G401.6 (cell line): ENCODE results near the gene MIA2.
"Not testable (repeated sequence)": the region's sequence is repeated elsewhere in the genome, so short reads cannot be mapped to it uniquely, and the experiment has no call there.

ENCODE experiments used
- FAIRE-seq: peaks from 2 replicates; lab custom pipeline; 2012; peaks lifted over from hg19 to GRCh38; lab: Jason Lieb, UNC

The MIA2 gene

DNA sequence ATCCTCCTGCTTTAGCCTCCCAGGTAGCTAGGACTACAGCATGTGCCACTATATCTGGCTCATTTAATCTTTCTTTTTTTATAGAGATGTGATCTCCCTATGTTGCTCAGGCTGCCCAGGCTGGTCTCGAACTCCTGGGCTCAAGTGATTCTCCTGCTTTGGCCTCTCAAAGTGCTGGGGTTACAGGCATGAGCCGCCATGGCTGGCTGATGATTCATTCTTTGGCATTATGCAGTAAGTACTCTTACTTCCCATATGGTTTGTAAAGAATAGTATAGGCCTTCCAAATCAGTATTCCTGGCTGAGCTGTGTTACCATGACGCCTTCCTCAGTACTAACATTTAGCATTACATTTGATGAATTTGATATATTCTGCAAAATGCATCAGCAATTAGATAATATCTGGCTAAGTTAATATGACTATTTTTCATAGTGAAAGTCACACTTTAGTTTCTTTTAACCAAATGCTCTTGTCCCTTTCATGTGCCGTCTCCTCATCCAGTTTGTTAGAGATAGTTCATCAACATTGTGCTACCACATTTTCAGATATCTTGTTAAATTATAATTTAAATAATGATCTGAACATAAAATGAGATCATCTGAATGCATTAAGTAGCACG lies 3.2 kb upstream of the MIA2 start:
- FAIRE-seq: no peak

DNA sequence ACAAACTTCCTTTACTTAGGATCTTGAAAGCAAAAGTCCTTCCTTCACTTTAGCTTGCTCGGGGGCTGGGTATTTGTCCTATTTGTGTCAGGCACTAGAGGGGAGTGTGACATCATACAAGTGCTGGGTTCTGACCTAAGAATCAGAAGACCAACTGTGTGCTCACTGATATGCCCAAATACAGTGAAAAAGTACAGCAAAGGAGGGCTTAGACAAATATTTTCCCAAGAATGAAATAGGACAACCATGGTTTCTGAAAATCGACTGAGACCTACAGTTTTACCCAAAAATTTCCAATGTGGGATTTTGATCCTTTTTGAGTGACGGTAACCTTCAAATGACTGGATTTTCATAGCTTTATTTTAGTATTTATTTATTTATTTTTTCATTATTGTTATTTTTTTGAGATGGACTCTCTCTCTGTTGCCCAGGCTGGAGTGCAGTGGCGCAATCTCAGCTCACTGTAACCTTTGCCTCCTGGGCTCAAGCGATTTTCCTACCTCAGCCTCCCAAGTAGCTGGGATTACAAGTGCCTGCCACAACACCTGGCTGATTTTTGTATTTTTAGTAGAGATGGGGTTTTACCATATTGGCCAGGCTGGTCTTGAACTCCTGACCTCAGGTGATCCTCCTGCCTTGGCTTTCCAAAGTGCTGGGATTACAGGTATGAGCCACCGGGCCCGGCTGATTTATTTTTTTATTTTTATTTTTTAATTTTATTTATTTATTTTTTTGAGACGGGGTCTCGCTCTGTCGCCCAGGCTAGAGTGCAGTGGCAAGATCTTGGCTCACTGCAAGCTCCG lies 1.8 kb upstream of the MIA2 start:
- peak; percentile 80 for FAIRE-seq

DNA sequence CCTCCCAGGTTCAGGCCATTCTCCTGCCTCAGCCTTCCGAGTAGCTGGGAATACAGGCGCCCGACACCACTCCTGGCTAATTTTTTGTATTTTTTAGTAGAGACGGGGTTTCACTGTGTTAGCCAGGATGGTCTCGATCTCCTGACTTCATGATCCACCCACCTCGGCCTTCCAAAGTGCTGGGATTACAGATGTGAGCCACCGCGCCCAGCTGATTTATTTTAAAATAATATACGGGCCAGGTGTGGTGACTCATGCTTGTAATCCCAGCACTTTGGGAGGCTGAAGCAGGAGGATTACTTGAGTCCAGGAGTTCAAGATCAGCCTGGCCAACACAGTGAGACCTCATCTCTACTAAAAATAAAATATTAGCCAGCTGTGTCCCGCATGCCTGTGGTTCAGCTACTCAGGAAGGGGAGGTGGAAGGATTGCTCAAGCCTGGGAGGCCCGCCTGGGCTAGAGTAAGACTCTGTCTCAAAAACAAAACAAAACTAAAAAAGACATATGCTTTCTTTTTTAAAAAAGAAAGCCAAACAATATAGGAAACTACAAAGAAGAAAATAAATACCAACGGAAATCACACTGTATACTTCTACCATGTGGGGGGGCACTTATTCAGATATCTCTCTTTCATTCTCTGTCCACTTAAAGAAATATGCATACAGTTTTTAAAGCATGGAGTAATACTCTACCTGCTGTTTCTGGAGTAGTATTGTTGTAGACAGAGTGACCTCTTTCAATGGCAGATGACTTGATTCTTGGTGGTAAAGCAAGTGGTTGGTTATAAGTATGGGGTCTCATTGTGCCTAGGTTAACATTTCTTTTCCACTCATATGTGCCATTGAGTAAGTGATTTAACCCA lies 930 bp upstream of the MIA2 start:
- FAIRE-seq: no peak

DNA sequence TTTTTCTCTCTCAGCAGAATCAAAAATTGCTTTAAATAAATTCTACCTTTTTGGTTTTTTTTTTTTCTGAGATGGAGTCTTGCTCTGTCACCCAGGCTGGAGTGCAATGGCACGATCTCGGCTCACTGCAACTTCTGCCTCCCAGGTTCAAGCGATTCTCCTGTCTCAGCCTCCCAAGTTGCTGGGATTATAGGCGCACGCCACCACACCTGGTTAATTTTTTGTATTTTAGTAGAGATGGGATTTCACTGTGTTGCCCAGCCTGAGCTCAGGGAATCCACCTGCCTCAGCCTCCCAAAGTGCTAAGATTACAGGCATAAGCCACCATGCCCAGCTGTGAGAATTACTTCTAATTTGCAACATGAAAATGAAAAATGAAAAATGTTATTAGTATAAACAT lies 1.3 kb downstream of the MIA2 start:
- FAIRE-seq: not testable (repeated sequence)

DNA sequence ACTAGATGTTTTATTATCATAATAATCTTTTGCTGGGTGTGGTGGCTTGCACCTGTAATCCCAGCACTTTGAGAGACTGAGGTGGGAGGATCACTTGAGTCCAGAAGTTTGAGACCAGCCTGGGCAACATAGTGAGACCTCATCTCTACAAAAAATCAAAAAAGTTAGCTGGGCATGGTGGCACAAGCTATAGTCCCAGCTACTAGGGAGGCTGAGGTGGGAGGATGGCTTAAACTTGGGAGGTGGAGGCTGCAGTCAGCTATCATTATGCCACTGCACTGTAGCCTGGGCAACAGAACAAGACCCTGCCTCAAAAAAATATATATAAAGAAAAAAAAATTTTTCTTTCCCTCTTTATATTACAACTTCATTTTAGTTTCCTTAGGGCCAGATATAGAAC lies 1.8 kb downstream of the MIA2 start:
- FAIRE-seq: not testable (repeated sequence)

DNA sequence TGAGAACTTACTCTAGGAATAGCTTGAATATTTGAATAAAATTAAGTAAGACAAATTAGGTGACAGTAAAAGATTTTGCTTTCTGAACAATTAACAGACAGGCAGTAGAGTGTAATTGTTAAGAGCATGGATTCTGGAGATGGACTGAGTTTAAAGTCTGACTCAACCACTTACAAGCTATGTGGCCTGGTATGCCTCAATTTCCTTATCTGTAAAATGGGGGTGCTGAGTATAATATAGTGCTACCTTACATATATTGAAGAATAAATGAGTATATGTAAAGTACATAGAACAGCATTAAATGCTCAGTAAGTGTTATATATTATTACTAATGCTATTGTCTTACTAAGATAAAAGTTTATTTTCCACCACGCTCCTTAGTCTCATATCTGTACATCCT lies 7.1 kb downstream of the MIA2 start:
- FAIRE-seq: no peak

DNA sequence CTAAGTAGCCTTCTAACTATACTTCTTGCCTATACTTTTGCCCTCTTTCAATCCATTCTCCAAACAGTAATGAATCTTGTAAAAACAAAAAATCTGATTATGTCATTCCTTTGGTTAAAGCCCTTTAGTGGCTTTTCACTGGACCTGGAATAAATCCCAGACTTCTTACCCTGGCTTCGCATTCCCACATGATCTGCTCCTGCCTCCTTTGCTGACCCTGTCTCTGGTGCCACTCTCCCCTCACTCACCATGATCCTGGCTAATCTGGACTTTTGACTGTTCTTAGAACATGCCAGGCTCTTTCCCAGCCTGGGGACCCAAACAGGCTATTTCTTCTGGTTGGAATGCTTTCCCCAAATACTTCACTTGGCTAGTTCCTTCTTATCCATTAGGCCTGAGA lies 7.9 kb downstream of the MIA2 start:
- no peak for FAIRE-seq

DNA sequence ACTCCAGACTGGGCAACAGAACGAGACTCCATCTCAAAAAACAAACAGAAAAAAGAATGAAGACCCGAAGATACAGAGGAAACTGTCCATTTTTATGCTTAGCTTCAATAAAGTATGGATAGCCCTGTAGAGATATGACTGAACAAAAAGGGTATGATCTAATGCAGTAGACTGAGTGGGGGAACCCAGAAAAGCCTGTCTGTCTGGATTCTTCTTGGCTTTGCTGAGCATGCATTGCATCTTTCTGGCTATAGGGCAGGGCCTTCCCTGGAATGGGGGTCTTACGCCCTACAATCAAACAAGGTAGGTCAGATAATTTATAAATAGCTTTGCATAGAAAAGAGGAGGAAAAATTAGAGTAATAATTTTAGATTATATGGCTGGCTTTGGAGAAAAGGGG lies 10.1 kb downstream of the MIA2 start:
- FAIRE-seq: no peak

DNA sequence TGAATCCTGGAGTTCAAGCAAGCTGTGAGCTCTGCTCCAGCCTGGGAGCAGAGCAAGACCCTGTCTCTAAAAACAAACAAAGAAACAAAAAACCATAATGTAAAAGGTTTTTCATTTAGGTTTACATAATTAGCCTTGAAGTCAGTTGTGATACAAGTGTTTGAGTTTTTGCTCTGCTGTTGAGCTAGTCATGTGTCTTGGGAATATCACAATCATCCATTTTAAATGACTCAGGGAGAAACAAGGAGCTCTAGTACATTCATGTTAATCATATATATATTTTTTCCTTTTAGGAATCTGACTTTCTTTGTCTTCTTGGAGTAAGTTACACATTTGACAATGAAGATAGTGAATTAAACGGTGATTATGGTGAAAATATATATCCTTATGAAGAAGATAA lies 12.9 kb downstream of the MIA2 start:
- FAIRE-seq: no peak

DNA sequence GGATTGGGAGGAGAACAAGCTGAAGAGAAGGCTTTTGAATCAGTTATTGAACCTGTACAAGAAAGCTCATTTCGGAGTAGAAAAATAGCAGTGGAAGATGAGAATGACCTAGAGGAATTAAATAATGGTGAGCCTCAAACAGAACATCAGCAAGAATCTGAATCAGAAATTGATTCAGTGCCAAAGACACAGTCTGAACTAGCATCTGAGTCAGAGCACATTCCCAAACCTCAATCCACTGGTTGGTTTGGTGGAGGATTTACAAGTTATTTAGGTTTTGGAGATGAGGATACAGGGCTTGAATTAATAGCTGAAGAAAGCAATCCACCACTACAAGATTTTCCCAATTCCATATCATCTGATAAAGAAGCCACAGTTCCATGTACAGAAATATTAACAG lies 13.5 kb downstream of the MIA2 start:
- FAIRE-seq: no peak

DNA sequence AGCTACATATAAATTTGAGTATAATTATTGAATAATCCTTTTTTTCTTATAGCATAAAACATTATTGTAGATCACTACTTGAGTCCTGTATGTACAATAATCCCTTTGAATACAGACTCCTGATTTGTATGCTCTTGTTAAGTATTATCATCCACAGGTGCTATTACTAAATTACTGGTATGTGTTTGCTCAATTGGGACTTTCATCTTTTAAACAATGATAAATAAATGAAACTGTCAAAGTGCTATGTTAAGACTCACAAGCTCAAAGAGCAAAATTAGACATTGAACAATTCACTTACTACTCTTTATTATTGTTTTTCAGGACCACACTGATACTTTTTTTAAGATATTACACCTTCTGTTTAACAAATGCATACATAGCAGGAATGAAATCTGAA lies 17.8 kb downstream of the MIA2 start:
- FAIRE-seq: no peak

DNA sequence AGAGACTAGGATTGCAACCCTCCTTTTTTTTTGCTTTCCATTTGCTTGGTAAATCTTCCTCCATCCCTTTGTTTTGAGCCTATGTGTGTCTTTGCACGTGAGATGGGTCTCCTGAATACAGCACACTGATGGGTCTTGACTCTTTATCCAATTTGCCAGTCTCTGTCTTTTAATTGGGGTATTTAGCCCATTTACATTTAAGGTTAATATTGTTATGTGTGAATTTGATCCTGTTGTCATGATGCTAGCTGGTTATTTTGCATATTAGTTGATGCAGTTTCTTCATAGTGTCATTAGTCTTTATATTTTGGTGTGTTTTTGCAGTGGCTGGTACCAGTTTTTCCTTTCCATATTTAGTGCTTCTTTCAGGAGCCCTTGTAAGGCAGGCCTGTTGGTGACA lies 23.7 kb downstream of the MIA2 start:
- not testable (repeated sequence) for FAIRE-seq

DNA sequence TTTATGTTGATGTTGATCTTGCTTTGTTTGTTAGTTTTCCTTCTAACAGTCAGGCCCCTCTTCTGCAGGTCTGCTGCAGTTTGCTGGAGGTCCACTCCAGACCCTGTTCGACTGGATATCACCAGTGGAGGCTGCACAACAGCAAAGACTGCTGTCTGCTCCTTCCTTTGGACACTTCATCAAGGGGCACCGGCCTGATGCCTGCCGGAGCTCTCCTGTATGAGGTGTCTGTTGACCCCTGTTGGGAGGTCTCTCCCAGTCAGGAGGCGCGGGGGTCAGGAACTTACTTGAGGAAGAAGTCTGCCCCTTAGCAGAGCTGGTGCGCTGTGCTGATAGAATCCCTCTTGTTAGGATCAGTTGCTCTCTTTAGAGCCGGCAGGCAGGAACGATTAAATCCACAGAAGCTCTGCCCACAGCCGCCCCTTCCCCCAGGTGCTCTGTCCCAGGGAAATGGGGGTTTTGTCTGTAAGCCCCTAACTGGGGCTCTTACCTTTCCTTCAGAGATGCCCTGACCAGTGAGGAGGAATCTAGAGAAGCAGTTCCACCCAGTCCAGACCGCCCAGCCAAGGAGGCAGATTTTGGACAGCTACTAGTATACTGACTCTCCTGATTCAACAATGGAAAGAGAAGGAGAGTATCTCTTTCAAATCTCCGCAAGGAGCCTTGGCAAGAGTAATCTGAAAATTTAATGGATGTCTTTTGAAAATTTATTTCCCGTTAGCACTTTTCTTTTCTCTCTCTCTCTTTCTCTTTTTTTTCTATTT lies 25.2 kb downstream of the MIA2 start:
- FAIRE-seq: no peak

DNA sequence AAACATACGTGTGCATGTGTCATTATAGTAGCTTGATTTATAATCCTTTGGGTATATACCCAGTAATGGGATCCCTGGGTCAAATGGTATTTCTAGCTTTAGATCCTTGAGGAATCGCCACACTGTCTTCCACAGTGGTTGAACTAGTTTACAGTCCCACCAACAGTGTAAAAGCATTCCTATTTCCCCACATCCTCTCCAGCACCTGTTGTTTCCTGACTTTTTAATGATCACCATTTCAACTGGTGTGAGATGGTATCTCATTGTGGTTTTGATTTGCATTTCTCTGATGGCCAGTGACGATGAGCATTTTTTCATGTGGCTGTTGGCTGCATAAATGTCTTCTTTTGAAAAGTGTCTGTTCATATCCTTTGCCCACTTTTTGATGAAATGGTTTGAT lies 26.4 kb downstream of the MIA2 start:
- not testable (repeated sequence) for FAIRE-seq

DNA sequence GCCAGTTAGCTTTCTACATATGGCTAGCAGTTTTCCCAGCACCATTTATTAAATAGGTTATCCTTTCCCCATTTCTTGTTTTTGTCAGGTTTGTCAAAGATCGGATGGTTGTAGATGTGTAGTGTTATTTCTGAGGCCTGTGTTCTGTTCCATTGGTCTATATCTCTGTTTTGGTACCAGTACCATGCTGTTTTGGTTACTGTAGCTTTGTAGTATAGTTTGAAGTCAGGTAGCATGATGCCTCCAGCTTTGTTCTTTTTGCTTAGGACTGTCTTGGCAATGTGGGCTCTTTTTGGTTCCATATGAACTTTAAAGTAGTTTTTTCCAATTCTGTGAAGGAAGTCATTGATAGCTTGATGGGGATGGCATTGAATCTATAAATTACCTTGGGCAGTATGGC lies 28.5 kb downstream of the MIA2 start:
- FAIRE-seq: not testable (repeated sequence)

DNA sequence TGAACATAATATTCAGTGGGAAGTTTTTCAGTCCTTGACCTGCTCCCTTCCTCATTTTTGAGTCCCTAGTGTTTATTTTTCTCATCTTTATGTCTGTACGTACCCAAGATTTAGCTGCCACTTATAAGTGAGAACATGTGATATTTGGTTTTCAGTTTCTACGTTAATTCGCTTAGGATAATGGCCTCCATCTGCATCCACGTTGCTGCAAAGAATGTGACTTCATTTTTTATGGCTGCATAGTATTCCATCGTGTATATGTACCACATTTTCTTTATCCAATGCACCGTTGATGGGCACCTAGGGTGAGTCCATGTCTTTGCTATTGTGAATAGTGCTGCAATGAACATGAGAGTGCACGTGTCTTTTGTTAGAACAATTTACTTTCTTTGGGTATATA lies 30.3 kb downstream of the MIA2 start:
- no peak for FAIRE-seq

DNA sequence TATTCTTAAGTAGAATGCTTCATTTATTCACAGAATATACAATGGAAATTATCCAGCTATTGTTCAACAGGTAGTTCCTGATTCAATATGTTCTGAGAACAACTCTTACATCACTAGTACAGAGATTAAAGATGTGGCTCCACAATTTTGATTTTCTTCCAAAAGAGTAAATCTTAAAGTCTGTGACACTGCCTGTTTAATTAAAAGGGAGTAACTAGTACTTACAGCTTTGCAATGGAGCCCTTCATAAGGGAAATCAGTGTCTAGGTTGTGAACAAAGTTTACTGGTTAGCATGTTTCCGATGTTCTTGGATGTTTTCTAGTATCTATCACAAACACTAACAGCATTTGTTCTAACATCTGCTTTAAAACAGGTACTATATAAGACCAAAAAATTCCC lies 30.8 kb downstream of the MIA2 start:
- FAIRE-seq: no peak

DNA sequence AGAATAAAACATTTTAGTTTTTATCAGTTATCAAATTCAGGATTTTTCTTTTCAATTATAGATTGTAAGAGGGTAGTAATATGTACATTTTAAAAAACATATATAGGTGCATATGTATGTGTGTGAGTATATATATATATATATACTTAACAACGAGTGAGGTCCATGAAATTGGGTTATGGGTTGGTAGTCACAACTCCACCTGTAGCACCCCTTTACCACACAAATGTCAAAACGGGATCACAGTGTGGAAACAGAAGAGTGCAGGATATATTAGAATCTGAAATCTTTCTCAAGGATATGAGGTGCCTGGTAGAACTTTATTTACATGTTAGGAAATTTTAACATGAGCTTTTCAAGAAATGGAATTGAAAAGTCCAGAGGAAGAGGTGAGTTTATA lies 31.3 kb downstream of the MIA2 start:
- peak; percentile 25 for FAIRE-seq

DNA sequence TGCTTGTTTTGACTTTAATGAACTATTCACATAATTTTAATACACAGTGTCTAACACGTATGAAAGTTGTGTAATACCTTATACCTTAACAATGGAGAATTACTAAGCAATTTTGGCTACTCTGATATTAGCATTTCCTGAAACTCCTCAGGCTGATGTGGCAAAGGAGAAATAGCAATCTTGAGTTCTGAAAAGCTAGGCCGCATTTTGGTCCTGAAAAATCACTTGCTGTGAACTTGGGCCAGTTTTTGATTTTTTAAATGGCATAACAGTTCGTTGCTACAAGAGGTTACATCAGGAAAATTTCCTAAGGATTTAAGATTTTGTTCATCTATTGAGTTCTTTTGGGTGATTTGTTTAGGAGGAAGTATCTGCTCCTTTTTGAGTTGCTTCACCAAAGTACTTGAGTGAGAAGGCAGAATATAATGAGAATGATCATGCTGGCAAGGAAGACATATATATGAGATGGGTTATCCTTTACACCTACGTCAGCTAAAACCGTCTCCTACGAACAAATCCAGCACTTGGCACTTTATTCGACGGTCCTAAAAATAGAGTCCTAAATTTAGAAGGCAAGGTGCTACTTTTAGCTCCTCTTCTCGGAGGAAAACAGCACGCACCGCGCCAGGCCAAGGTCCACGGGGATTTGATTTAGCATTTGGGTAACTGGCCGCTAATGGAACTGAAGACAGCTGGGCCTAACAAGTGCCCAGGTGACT lies 32.2 kb downstream of the MIA2 start:
- FAIRE-seq: no peak

DNA sequence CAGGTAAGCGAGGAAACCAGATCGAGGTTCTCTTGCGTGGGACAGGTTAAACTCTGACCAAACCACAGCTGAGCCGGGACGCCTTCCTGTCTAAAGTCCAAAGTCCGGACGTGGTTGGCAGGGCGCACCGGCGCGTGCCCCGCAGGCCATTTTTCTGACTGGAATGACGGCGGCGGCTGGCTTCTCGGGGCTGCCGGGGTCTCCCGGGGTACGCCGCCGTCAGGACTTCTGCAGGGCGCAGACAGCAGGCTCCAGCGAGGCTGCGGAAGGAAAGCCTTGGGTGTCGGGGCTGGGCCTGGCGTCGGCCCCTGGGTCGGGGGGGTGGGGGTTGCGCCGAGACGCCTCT lies 32.8 kb downstream of the MIA2 start:
- no peak for FAIRE-seq

DNA sequence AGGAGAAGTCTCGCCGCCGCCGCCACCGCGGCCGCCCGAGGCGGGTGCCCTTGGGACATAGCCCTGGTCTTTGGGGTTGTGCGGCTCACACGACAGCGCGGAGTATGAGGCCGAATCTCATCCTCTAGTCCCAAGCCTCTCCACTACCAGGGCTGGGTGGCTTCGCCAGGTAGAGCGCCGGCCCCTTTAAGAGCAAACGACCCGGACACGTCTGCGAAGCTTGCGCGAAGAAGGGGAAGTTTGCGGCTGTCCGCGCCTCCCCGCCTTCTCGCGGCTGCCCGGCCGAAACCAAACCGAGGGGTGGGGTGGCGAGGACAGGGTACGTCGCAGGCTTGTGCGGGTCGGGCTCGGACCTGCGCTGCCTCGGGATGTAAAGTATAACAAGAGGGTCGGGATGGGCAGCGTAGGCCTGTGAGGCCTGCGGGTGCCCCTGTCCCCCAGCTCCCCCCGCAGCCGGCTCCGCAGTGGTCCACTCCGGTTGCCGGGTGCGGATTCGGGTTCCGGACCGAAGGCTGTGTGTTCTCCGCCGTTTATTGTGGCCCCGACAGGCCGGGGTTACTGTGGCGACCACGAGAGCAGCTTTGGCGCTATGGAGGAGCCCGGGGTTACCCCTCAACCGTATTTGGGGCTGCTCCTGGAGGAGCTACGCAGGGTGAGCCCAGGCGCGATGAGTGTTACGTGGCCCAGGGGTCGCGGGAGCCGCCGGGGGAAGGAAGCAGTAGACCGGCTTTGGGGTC lies 33.3 kb downstream of the MIA2 start:
- FAIRE-seq: peak; percentile 52
